ENCODE measurements around the gene MALL. TPM values are rescaled to one million over a fixed set of nuclear protein-coding genes. Genes with fewer than 3 reads are reported as not detected.
"Not testable (repeated sequence)": the region's sequence is repeated elsewhere in the genome, so short reads cannot be mapped to it uniquely, and the experiment has no call there.

The MALL gene
- 2.2 and 2.4 TPM in 2 replicates for polyA plus RNA-seq (2011; rRNA removed)
- 2.6 and 4.5 TPM in 2 replicates for polyA minus RNA-seq (2011; rRNA and poly(A)+ RNA removed)

DNA sequence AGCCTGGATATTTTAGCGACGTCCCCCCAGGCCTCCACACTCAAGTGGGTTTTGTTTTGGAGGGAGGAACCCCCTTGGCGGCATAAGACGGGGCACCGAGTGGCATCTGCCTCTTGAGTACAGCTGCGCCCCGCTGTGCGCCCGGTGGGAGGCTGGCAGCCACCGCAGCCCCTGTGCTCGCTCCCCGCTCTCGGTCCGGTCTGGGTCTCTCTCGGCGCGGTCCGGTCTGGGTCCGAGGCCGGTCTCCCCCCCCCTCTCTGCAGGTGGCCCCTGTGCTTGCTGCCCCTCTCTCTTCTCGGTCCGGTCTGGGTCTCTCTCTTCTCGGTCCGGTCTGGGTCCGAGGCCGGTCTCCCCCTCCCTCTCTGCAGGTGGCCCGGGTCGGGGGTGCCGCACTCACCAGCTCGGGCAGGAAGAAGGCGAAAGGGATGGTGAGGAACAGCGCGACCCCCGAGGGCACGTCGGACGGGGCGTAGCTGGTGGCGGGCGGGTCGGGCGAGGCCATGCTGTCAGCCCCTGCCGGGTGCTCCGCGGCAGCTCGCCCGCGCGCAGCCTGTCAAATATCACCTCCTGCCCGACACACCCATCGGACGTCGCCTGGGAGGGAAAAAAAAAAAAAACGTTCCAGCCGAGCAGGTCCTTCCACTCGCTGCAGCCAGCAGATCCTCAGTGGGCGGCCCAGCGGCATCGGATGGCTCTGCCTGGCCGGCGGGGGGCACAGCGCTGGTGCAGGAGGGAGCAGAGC is at the start of gene MALL:
TSS of gene MALL (minus strand) at position 532 of the 742 bp plus-strand sequence. CDS start at position 502, 30 bp downstream.
- CTCF ChIA-PET: interaction anchor here (0.8 to 3.2 kb wide), 6 partner anchors 9 to 40 kb away, joined by 3 to 25 read pairs (median 4); no protein-coding TSS in a partner anchor
- POLR2A ChIA-PET: no interaction called here
- DNase-seq (ENCODE audit: low read depth): no peak
- TF ChIP-seq, protein P1, sequence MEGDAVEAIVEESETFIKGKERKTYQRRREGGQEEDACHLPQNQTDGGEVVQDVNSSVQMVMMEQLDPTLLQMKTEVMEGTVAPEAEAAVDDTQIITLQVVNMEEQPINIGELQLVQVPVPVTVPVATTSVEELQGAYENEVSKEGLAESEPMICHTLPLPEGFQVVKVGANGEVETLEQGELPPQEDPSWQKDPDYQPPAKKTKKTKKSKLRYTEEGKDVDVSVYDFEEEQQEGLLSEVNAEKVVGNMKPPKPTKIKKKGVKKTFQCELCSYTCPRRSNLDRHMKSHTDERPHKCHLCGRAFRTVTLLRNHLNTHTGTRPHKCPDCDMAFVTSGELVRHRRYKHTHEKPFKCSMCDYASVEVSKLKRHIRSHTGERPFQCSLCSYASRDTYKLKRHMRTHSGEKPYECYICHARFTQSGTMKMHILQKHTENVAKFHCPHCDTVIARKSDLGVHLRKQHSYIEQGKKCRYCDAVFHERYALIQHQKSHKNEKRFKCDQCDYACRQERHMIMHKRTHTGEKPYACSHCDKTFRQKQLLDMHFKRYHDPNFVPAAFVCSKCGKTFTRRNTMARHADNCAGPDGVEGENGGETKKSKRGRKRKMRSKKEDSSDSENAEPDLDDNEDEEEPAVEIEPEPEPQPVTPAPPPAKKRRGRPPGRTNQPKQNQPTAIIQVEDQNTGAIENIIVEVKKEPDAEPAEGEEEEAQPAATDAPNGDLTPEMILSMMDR (IDR thresholded peaks at IDR 0.05; ENCODE audit: insufficient read depth, low read depth, low read length): no peak
- peak within 1 kb of the TSS; percentile 57 for H3K4me3 ChIP-seq (ENCODE audit: low read depth, low read length)
- no peaks in the 10 kb centered on the region for H3K36me3 ChIP-seq (ENCODE audit: control insufficient read depth, insufficient read depth, low read length)
- no peaks in the 10 kb centered on the region for H3K27me3 ChIP-seq (ENCODE audit: control insufficient read depth, insufficient read depth, low read length)

DNA sequence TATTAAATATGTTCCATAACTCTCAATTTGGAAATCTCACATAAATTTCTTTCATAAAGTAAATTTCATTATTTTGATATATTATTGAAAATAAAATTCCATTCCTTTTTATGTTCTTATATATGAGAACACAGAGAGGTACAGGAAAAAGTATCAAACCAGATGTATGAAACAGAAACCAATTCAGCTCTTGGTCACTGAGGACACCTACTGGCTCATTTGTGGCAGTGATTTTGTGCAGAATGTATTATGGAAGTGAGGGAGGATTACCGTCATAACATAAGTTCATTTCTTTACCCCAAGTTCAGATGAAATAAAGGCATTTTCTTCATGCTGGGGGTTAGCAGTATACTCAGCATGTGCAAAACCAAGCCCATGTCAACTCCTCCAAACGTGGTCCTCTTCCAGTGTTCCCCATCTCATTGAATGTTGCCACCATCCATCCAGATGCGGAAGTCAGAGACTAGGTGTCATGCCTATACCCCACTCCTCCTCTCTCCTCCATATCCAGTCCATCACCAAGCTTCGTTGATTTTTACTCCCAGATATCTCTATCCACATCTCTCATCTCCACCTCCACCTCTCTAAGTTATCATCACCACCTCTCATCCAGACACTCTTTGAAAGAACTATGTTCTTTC is 41.7 kb upstream of the MALL start:
- peak; percentile 8 for DNase-seq (ENCODE audit: low read depth)
- POLR2A ChIA-PET: no interaction called here
- CTCF ChIA-PET: interaction anchor here (0.7 to 1.9 kb wide), 9 partner anchors 9 to 47 kb away, joined by 3 to 14 read pairs (median 4); no protein-coding TSS in a partner anchor

DNA sequence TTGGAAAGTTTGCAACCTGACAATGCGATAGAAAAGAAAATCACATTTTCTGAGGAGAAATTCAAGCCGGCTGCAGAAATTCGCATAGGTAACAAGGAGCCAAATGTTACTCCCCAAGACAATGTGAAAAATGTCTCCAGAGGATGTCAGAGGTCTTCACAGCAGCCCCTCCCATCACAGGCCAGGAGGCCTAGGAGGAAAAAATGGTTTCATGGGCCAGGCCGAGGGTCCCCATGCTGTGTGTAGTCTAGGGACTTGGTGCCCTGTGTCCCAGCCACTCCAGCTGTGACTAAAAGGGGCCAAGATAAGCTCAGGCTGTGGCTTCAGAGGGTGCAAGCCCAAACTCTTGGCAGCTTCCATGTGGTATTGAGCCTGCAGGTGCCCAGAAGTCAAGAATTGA is 39.2 kb upstream of the MALL start:
- DNase-seq (ENCODE audit: low read depth); POLR2A ChIA-PET; H3K27me3 ChIP-seq (ENCODE audit: control insufficient read depth, insufficient read depth, low read length); H3K4me3 ChIP-seq (ENCODE audit: low read depth, low read length); H3K36me3 ChIP-seq (ENCODE audit: control insufficient read depth, insufficient read depth, low read length): not testable (repeated sequence)
- CTCF ChIA-PET: interaction anchor here (1.0 kb wide), 1 partner anchor 39 kb away, joined by 3 read pairs; no protein-coding TSS in a partner anchor

More for the DNA sequence above, 41.7 kb upstream of the MALL start:
- TF ChIP-seq, protein P1 (IDR thresholded peaks at IDR 0.05; ENCODE audit: insufficient read depth, low read depth, low read length): peak; percentile 79
- H3K36me3 ChIP-seq (ENCODE audit: control insufficient read depth, insufficient read depth, low read length): no peaks in the 10 kb centered on the region
- no peaks in the 10 kb centered on the region for H3K27me3 ChIP-seq (ENCODE audit: control insufficient read depth, insufficient read depth, low read length)
- H3K4me3 ChIP-seq (ENCODE audit: low read depth, low read length): no peak overlapping the region

DNA sequence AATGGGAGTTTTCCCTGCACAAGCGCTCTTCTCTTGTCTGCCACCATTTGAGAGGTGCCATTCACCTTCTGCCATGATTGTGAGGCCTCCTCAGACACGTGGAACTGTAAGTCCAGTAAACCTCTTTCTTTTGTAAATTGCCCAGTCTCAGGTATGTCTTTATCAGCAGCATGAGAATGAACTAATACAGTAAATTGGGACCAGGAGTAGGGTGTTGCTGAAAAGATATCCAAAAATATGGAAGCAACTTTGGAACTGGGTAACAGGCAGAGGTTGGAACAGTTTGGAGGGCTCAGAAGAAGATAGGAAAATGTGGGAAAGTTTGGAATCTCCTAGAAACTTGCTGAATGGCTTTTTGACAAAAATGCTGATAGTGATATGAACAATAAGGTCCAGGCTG is 38.6 kb upstream of the MALL start:
- CTCF ChIA-PET, POLR2A ChIA-PET: not testable (repeated sequence)

DNA sequence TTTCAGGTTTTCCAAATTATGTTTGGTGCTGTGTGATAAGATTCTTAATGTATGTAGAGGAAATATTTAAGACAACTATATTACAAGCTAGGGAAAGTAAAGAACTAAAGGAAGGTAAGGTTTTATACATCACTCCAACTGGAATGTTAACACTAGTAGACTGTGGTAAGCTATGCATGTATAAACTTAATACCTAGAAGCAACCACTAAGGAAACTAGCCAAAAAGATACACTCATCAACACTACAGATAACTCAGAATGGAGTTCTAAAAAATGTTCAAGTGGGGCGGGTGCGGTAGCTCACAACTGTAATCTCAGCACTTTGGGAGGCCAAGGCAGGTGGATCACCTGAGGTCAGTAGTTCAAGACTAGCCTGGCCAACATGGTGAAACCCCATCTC is 37.8 kb upstream of the MALL start:
- ChIA-PET POLR2A (no interaction called here), CTCF (no interaction called here)
- DNase-seq (ENCODE audit: low read depth): no peak
- TF ChIP-seq, protein P1 (IDR thresholded peaks at IDR 0.05; ENCODE audit: insufficient read depth, low read depth, low read length): no peak
- no peaks in the 10 kb centered on the region for H3K36me3 ChIP-seq (ENCODE audit: control insufficient read depth, insufficient read depth, low read length)
- H3K4me3 ChIP-seq (ENCODE audit: low read depth, low read length): no peak overlapping the region
- H3K27me3 ChIP-seq (ENCODE audit: control insufficient read depth, insufficient read depth, low read length): no peaks in the 10 kb centered on the region

More for the DNA sequence above, 38.6 kb upstream of the MALL start:
- not testable (repeated sequence) for H3K36me3 ChIP-seq (ENCODE audit: control insufficient read depth, insufficient read depth, low read length); H3K27me3 ChIP-seq (ENCODE audit: control insufficient read depth, insufficient read depth, low read length); H3K4me3 ChIP-seq (ENCODE audit: low read depth, low read length); DNase-seq (ENCODE audit: low read depth)

DNA sequence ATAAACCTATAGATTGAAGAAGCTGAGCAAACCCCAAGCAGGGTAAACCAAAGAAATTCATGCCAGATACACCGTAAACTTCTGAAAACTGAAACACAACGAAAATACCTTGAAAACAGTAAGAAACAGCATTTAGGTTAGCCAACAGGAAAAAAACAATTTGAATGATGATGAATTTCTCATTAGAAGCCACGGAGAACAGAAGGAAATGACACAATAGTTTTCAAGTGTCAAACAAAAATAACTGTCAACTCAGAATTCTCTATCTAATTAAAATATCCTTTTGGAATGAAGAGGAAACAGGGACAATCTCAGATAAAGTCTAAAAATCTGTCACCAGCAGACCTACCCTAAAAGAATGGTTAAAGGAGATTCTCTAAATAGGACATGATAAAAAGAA is 37.3 kb upstream of the MALL start:
- no peaks in the 10 kb centered on the region for H3K27me3 ChIP-seq (ENCODE audit: control insufficient read depth, insufficient read depth, low read length)
- ChIA-PET POLR2A (no interaction called here), CTCF (no interaction called here)
- DNase-seq (ENCODE audit: low read depth): no peak
- no peaks in the 10 kb centered on the region for H3K36me3 ChIP-seq (ENCODE audit: control insufficient read depth, insufficient read depth, low read length)
- TF ChIP-seq, protein P1 (IDR thresholded peaks at IDR 0.05; ENCODE audit: insufficient read depth, low read depth, low read length): no peak
- no peak overlapping the region for H3K4me3 ChIP-seq (ENCODE audit: low read depth, low read length)
